ES-I3 (cell line): ENCODE measurements around the gene TLR6.
"Not testable (repeated sequence)": the region's sequence is repeated elsewhere in the genome, so short reads cannot be mapped to it uniquely, and the experiment has no call there.

Source experiments
- H3K36me3 ChIP-seq: 2 replicates; pipeline ENCODE4 v1.6.1; 2013; ENCODE audit warnings: mild to moderate bottlenecking, low read length, control low read depth, moderate library complexity; ENCODE audit not compliant: insufficient read depth
- H3K4me1 ChIP-seq: 2 replicates; pipeline ENCODE4 v1.6.1; 2013; ENCODE audit warnings: mild to moderate bottlenecking, control low read depth, low read length; ENCODE audit not compliant: insufficient read depth
- H3K9ac ChIP-seq: 2 replicates; pipeline ENCODE4 v1.6.1; 2013; ENCODE audit warnings: low read depth, mild to moderate bottlenecking, low read length, moderate library complexity
- H3K9me3 ChIP-seq: 2 replicates; pipeline ENCODE4 v1.6.1; 2013; ENCODE audit warnings: mild to moderate bottlenecking, low read length, moderate library complexity; ENCODE audit not compliant: control insufficient read depth, insufficient read depth

The TLR6 gene

GRCh38 chr4:38780833-38781484, 75.7 kb downstream of the TLR6 start:
- Histone ChIP-seq H3K9ac (no peak overlapping the region), H3K9me3 (no peaks in the 10 kb centered on the region), H3K4me1 (no peaks in the 10 kb centered on the region), H3K36me3 (no peaks in the 10 kb centered on the region)

- Histone ChIP-seq H3K36me3 (no peaks in the 10 kb centered on the region), H3K9me3 (no peaks in the 10 kb centered on the region), H3K9ac (no peak overlapping the region), H3K4me1 (no peaks in the 10 kb centered on the region)
Measured at GRCh38 chr4:38779790-38780189, 76.8 kb downstream of the TLR6 start.

DNA sequence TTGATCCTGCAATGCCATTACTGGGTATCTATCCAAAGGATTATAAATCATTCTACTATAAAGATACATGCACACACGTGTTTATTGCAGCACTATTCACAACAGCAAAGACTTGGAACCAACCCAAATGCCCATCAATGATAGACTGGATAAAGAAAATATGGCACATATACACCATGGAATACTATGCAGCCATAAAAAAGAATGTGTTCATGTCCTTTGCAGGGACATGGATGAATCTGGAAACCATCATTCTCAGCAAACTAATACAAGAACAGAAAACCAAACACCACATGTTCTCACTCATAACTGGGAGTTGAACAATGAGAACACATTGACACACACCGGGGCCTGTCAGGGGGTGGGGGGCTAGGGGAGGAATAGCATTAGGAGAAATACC, 78.7 kb downstream of the TLR6 start:
- H3K4me1 ChIP-seq, H3K36me3 ChIP-seq, H3K9me3 ChIP-seq, H3K9ac ChIP-seq: not testable (repeated sequence)

DNA sequence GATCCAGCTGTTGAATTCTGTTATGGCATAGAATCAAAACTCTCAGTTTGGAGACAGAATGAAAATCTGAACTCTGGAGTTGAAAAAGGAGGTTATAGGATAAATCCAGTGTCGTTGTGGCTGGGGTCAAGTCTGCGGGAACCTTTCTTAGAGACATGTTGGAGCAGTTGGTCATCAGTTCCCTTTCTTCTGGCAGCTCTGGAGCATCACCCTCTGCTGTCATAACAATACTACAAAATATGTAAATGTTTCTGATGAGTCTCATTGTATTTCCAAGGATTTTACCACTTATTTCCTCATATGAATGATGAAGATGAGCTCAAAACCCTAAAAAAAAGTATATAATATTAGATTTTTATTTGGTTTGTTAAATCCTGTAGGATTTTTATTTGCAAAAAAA, 81.3 kb downstream of the TLR6 start:
- H3K36me3 ChIP-seq: no peaks in the 10 kb centered on the region
- H3K4me1 ChIP-seq: no peaks in the 10 kb centered on the region
- H3K9ac ChIP-seq: no peak overlapping the region
- no peaks in the 10 kb centered on the region for H3K9me3 ChIP-seq

DNA sequence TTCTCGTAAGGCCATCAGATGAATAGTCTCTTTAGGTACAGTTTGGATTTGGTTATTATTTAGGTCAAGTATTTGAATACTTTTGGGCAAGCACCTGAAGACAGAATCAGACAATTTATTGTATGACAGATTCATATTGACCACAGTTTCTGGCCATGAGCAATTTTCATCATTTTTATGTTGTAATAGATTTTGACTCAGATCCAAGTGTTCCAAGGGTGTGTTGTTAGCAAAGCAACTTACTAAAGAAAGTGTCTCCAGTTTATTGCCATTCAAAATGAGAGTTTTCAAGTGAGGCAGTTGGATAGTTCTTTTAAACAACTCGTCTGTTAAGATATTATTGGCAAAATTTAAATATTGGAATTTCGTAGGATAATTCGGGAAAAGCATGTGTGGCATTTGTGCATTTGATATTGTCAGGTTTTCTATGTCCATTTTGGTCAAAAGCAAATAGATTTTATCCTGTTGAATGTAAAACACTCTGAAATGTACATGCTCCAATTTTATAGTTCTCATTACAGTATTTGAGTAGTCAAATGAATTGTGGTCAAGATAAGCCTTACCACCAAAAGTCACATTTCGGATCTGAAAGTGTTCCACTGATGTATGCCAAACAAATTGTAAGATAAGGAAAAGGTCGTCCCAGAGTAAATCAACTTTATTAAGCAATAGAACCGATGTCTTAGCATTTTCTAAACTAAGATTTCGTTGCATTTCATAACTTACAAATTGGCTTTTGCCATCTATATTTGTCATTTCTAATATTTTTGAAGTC, 82.2 kb downstream of the TLR6 start:
- H3K4me1 ChIP-seq: no peaks in the 10 kb centered on the region
- H3K36me3 ChIP-seq: no peaks in the 10 kb centered on the region
- no peaks in the 10 kb centered on the region for H3K9me3 ChIP-seq
- no peak overlapping the region for H3K9ac ChIP-seq
